RKO (cell line): Measurements from ENCODE around the gene STK24.

Experiments used
- DNase-seq: peaks from one replicate; pipeline ENCODE4 v3.0.0-alpha.2; 2016; ENCODE audit warnings: low spot score

Gene STK24

DNA sequence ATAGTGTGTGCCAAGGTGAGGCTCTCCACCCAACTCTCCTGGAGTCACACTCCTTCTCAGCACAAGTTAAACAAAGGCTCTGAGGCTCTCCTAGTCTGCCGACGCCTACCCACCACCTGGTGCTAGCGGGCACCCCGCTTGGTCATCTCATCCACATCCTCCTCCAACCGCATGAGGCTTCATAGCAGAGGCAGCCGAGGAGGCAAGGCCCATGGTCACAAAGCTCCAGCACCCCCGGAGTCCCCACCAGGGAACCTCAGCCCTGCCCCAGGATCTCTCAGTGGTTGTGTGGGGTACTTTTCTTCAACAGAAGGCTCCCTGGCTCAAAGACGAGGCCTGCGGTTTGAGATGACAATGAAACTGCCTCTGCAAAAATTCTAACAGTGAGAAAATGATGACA, 43.0 kb downstream of the STK24 start:
- DNase-seq = no peak

- no peak for DNase-seq
These were observed 44.7 kb downstream of the STK24 start for GRCh38 chr13:98532254-98532653.

DNA sequence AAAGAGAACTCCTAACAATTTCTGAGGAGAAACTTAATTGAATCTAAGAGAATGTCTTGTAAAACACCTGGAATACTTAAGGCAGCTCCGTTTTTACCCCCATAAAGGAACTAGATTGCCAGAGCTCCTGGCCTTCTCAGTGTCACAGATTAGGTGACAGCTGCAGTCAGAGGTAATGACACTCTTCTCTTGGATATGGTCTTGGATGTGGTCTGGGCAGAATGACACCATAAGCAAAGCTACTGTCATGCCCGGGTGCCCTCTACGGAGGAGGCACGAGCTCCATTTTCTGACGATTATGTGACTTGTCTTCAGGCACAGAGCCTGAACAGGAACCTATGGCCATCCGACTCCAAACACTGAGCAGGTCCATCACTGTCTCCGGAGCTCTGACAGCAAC, 46.7 kb downstream of the STK24 start:
- no peak for DNase-seq

GRCh38 chr13:98529171-98529570, 47.7 kb downstream of the STK24 start:
- DNase-seq = no peak

GRCh38 chr13:98528663-98529064, 48.2 kb downstream of the STK24 start:
- no peak for DNase-seq

DNA sequence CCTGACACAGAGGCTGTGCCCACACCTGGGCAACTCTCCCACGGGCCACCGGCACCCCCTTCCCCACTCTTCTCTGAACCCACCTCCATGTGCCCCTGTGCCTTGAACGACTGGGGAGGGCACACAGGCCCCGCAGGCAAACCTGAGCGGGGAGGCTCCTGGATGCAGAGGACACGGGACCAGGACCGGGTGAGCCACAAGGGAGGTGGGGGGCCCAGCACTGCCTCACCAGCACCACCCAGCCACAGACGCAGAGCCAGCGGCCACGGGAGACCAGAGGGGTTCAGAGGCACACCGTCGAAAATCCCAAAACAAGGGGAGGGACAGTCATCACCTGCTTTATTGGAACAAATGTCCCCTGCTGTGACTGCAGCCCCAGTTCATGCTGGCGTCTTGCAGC, 49.4 kb downstream of the STK24 start:
- DNase-seq = no peak

- DNase-seq = no peak
These were observed 50.8 kb downstream of the STK24 start for GRCh38 chr13:98526182-98526512.

DNA sequence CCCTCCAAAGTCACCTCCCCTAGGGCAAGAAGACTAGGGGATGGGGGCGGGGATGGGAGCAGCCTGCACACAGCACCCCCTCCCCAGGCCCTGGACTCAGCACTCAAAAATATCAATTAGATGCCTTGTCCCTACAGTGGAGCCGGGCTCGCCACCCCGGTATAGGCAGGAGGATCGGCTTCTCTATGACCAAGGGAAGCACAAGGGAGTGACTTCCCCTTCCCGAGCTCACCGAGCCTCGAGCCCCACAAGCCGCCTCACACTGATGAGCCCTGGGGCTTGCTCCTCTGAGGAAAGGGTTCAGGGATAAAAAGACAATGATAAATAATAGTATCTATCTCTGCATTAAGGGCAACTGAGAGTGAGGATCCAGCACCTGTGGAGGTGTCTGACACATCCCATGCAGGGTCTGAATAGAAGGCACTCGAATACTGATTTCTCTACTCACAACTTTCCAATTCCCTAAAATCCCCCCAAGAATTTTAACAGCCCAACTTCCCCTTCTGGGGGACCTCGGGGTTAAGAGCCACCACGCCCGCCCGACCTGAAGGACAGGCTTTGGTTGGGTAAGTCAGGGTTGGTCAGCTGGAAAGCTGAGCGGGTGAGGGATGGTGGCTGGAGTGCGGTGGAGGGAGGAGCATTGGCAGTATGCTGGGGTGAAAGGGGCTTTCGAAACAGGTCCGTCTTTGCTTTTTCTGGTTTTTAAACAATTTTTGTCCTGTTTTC, 51.3 kb downstream of the STK24 start:
- no peak for DNase-seq

GRCh38 chr13:98524793-98525192, 52.1 kb downstream of the STK24 start:
- no peak for DNase-seq

GRCh38 chr13:98524391-98524790, 52.5 kb downstream of the STK24 start:
- no peak for DNase-seq

- DNase-seq = no peak
These were observed 53.3 kb downstream of the STK24 start for GRCh38 chr13:98523455-98524102.

- no peak for DNase-seq
These were observed 54.5 kb downstream of the STK24 start for GRCh38 chr13:98522371-98522770.

DNA sequence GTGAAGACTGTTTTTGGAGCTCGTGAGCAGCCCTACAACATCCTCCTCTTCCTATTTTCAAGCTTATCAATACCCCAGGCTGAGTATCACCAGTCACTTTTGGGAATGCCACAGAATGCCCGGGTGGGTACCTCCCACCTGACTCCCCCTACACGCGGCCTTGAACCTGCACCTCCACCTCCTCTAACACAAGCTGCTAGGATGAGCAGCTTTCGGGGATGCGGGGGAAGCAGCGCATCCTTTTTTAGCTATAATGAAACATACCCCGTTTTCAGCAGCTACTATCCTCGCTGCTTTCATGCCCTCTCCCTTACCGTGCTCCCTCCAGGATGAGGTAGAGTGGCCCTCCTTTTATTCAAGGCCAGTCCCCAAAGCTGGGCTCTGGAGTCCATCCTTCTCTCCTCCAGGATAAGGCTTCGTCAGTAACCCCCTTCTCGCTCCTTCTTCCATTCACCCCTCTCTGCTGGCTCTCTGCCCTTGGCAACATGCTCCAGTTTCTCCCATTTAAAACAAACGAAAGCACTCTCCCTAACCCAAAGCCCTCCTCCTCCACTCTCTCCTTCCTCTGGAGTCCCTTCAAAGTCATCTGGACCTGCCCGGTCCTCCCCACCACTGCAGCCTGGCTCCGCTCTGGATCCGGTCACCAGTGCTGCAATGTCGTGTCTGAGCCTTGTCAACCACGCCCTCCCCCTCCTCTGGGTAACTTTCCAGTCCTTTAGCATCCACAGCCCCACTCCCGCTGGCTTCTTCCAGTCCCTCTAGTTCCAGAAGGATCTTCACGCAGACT, 55.3 kb downstream of the STK24 start:
- DNase-seq = no peak

- DNase-seq = no peak
These were observed 56.0 kb downstream of the STK24 start for GRCh38 chr13:98520674-98521449.

- no peak for DNase-seq
These were observed 56.9 kb downstream of the STK24 start for GRCh38 chr13:98519976-98520375.

GRCh38 chr13:98517576-98518310, 59.2 kb downstream of the STK24 start:
- DNase-seq = no peak

- no peak for DNase-seq
These were observed 61.0 kb downstream of the STK24 start for GRCh38 chr13:98515818-98516465.

DNA sequence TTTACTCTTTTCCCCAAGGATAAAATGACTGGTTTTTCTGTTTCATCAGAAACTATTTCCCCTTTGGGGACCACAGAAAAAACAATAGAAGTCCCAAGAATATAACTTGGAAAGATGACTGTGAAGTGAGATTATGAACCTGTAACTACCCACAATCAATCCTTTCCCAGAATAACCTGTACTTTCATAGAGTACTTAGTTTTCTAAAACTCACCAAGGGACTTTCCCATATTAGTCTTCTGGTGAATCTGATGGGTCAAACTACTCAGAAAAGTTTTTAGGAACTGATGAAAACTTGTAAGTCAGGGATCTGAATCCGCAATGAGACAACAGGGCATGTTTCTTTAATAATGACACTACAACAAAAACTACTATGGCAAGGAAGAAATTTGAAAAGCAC, 62.6 kb downstream of the STK24 start:
- DNase-seq = no peak

GRCh38 chr13:98513837-98514236, 63.1 kb downstream of the STK24 start:
- no peak for DNase-seq

DNA sequence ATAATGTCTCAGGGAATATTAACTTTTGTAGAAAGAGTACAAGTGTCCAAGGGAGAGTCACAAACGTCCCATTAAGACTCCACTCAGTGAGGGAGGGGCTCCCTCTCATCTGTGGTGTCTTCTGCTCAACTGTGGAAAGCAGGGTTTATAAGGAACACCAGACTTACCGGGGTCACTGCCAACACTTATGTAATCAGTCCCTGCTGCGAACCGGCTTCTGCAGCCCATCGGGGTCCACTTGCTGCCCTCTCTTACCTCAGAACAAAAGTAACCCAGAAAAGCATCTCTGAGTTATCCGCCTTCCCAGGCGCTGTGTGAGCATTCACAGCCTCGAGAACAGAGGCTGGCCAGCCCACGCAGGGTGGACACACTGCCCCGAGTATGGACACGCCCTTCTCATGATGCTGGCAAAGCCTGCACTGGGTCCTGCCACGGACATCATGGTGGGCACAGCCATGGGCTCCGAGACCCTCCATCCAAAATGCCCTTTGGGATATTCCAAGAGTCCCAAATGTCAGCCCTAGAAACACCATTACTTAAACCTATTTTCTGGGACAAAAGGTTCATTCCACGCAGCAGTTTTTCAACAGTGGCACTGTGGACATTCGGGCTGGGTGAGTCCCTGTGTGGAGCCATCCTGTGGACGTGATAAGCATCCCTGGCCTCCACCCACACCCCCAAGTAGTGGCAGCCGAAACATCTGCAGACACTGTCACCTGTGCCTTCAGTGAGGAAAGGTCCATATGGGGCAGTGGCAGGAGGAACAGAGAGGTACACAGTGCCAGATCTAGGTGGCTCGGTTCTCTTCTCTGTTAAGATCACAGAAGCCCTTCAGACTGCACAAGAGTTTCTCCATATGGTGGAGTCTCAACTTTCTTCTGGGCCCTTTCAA, 63.9 kb downstream of the STK24 start:
- no peak for DNase-seq
